ENCODE measurements around the gene HDAC7. TPM values are rescaled to one million over a fixed set of nuclear protein-coding genes. Genes with fewer than 3 reads are reported as not detected.

HDAC7 gene
- total RNA-seq, 1 experiment from 2014 or later, result 36.2 TPM

GRCh38 chr12:47828976-47829482, 9.3 kb upstream of the HDAC7 start:
- Histone ChIP-seq H3K4me2 (ENCODE audit: low read depth, low read length, poor library complexity, severe bottlenecking) (no peak overlapping the region), H3K9me3 (ENCODE audit: low read length) (no peaks in the 10 kb centered on the region), H4K20me1 (ENCODE audit: insufficient read depth, low read depth, low read length) (no peaks in the 10 kb centered on the region), H3K9me2 (replicated peaks; ENCODE audit: insufficient read depth, low read length) (no peaks in the 10 kb centered on the region), H3K27me3 (ENCODE audit: low read length) (no peaks in the 10 kb centered on the region), H3K79me2 (ENCODE audit: low read length) (no peaks in the 10 kb centered on the region), H3K4me1 (ENCODE audit: low read length) (peaks cover 42% of the 10 kb centered on the region), H3K36me3 (ENCODE audit: insufficient read depth, low read length) (no peaks in the 10 kb centered on the region), H3K27ac (ENCODE audit: low read length) (no peak overlapping the region), H2AFZ (ENCODE audit: low read length) (no peak overlapping the region), H3K4me3 (ENCODE audit: low read length) (no peak overlapping the region), H3K9ac (ENCODE audit: low read length) (no peak overlapping the region)
- DNase-seq, result no peak

GRCh38 chr12:47828008-47828975, 8.6 kb upstream of the HDAC7 start:
- DNase-seq, result no peak
- no peak overlapping the region; the same call in 1 of the 2 replicates for H2AFZ ChIP-seq (ENCODE audit: low read length)

GRCh38 chr12:47825173-47825639, 5.5 kb upstream of the HDAC7 start:
- Histone ChIP-seq H4K20me1 (ENCODE audit: insufficient read depth, low read depth, low read length) (no peaks in the 10 kb centered on the region), H3K79me2 (ENCODE audit: low read length) (peaks cover 4% of the 10 kb centered on the region), H2AFZ (ENCODE audit: low read length) (no peak overlapping the region), H3K9me2 (replicated peaks; ENCODE audit: insufficient read depth, low read length) (no peaks in the 10 kb centered on the region), H3K4me1 (ENCODE audit: low read length) (peaks cover 22% of the 10 kb centered on the region), H3K27me3 (ENCODE audit: low read length) (no peaks in the 10 kb centered on the region), H3K4me2 (ENCODE audit: low read depth, low read length, poor library complexity, severe bottlenecking) (no peak overlapping the region), H3K27ac (ENCODE audit: low read length) (no peak overlapping the region), H3K9ac (ENCODE audit: low read length) (no peak overlapping the region), H3K4me3 (ENCODE audit: low read length) (no peak overlapping the region), H3K36me3 (ENCODE audit: insufficient read depth, low read length) (no peaks in the 10 kb centered on the region), H3K9me3 (ENCODE audit: low read length) (no peaks in the 10 kb centered on the region)
- no peak for DNase-seq

More at GRCh38 chr12:47828008-47828975, 8.6 kb upstream of the HDAC7 start:
- H3K9ac ChIP-seq (ENCODE audit: low read length), result no peak overlapping the region
- H3K9me2 ChIP-seq (replicated peaks; ENCODE audit: insufficient read depth, low read length), result no peaks in the 10 kb centered on the region
- no peaks in the 10 kb centered on the region for H3K36me3 ChIP-seq (ENCODE audit: insufficient read depth, low read length)
- H3K9me3 ChIP-seq (ENCODE audit: low read length), result no peaks in the 10 kb centered on the region
- peak overlapping the region; percentile 2 for H3K4me2 ChIP-seq (ENCODE audit: low read depth, low read length, poor library complexity, severe bottlenecking)
- no peaks in the 10 kb centered on the region for H3K79me2 ChIP-seq (ENCODE audit: low read length)
- H3K27ac ChIP-seq (ENCODE audit: low read length), result no peak overlapping the region
- H4K20me1 ChIP-seq (ENCODE audit: insufficient read depth, low read depth, low read length), result no peaks in the 10 kb centered on the region
- no peak overlapping the region for H3K4me3 ChIP-seq (ENCODE audit: low read length)
- H3K4me1 ChIP-seq (ENCODE audit: low read length), result peaks cover 35% of the 10 kb centered on the region
- no peaks in the 10 kb centered on the region for H3K27me3 ChIP-seq (ENCODE audit: low read length)

- no peak overlapping the region for H3K9ac ChIP-seq (ENCODE audit: low read length)
- no peak overlapping the region for H3K27ac ChIP-seq (ENCODE audit: low read length)
- no peak overlapping the region for H2AFZ ChIP-seq (ENCODE audit: low read length)
- no peak overlapping the region for H3K4me3 ChIP-seq (ENCODE audit: low read length)
- H3K9me3 ChIP-seq (ENCODE audit: low read length), result no peaks in the 10 kb centered on the region
- H3K4me1 ChIP-seq (ENCODE audit: low read length), result peaks cover 24% of the 10 kb centered on the region
- H3K4me2 ChIP-seq (ENCODE audit: low read depth, low read length, poor library complexity, severe bottlenecking), result no peak overlapping the region
- no peaks in the 10 kb centered on the region for H4K20me1 ChIP-seq (ENCODE audit: insufficient read depth, low read depth, low read length)
- H3K36me3 ChIP-seq (ENCODE audit: insufficient read depth, low read length), result no peaks in the 10 kb centered on the region
- DNase-seq, result no peak
- H3K27me3 ChIP-seq (ENCODE audit: low read length), result no peaks in the 10 kb centered on the region
- peaks cover 6% of the 10 kb centered on the region for H3K79me2 ChIP-seq (ENCODE audit: low read length)
- no peaks in the 10 kb centered on the region for H3K9me2 ChIP-seq (replicated peaks; ENCODE audit: insufficient read depth, low read length)
Measured at GRCh38 chr12:47824635-47825034, 4.9 kb upstream of the HDAC7 start.

- Histone ChIP-seq H3K4me1 (ENCODE audit: low read length) (peaks cover 22% of the 10 kb centered on the region), H3K9me3 (ENCODE audit: low read length) (no peaks in the 10 kb centered on the region), H2AFZ (ENCODE audit: low read length) (no peak overlapping the region), H3K36me3 (ENCODE audit: insufficient read depth, low read length) (no peaks in the 10 kb centered on the region), H3K27me3 (ENCODE audit: low read length) (no peaks in the 10 kb centered on the region), H3K9ac (ENCODE audit: low read length) (no peak overlapping the region), H3K9me2 (replicated peaks; ENCODE audit: insufficient read depth, low read length) (no peaks in the 10 kb centered on the region), H3K27ac (ENCODE audit: low read length) (no peak overlapping the region), H3K4me3 (ENCODE audit: low read length) (no peak overlapping the region), H3K79me2 (ENCODE audit: low read length) (peaks cover 7% of the 10 kb centered on the region), H3K4me2 (ENCODE audit: low read depth, low read length, poor library complexity, severe bottlenecking) (no peak overlapping the region), H4K20me1 (ENCODE audit: insufficient read depth, low read depth, low read length) (no peaks in the 10 kb centered on the region)
- no peak for DNase-seq
Measured at GRCh38 chr12:47824198-47824597, 4.5 kb upstream of the HDAC7 start.

- Histone ChIP-seq H3K27me3 (ENCODE audit: low read length) (no peaks in the 10 kb centered on the region), H3K36me3 (ENCODE audit: insufficient read depth, low read length) (no peaks in the 10 kb centered on the region), H3K9me2 (replicated peaks; ENCODE audit: insufficient read depth, low read length) (no peaks in the 10 kb centered on the region), H3K4me1 (ENCODE audit: low read length) (peaks cover 18% of the 10 kb centered on the region), H3K4me2 (ENCODE audit: low read depth, low read length, poor library complexity, severe bottlenecking) (no peak overlapping the region), H3K79me2 (ENCODE audit: low read length) (peaks cover 14% of the 10 kb centered on the region), H3K9ac (ENCODE audit: low read length) (no peak overlapping the region), H2AFZ (ENCODE audit: low read length) (no peak overlapping the region), H3K9me3 (ENCODE audit: low read length) (no peaks in the 10 kb centered on the region), H3K4me3 (ENCODE audit: low read length) (no peak overlapping the region), H4K20me1 (ENCODE audit: insufficient read depth, low read depth, low read length) (no peaks in the 10 kb centered on the region), H3K27ac (ENCODE audit: low read length) (no peak overlapping the region)
- DNase-seq, result no peak
Measured at GRCh38 chr12:47823422-47824086, 3.9 kb upstream of the HDAC7 start.

- Histone ChIP-seq H2AFZ (ENCODE audit: low read length) (no peak overlapping the region), H3K27me3 (ENCODE audit: low read length) (no peaks in the 10 kb centered on the region), H3K9me2 (replicated peaks; ENCODE audit: insufficient read depth, low read length) (no peaks in the 10 kb centered on the region), H3K9me3 (ENCODE audit: low read length) (no peaks in the 10 kb centered on the region), H3K79me2 (ENCODE audit: low read length) (peaks cover 21% of the 10 kb centered on the region), H3K27ac (ENCODE audit: low read length) (no peak overlapping the region), H3K4me2 (ENCODE audit: low read depth, low read length, poor library complexity, severe bottlenecking) (no peak overlapping the region), H3K36me3 (ENCODE audit: insufficient read depth, low read length) (no peaks in the 10 kb centered on the region), H3K4me1 (ENCODE audit: low read length) (peaks cover 18% of the 10 kb centered on the region), H3K4me3 (ENCODE audit: low read length) (no peak overlapping the region), H4K20me1 (ENCODE audit: insufficient read depth, low read depth, low read length) (no peaks in the 10 kb centered on the region), H3K9ac (ENCODE audit: low read length) (no peak overlapping the region)
- no peak for DNase-seq
Measured at GRCh38 chr12:47822863-47823262, 3.2 kb upstream of the HDAC7 start.

- H2AFZ ChIP-seq (ENCODE audit: low read length), result no peak overlapping the region
- peaks cover 22% of the 10 kb centered on the region for H3K4me1 ChIP-seq (ENCODE audit: low read length)
- H3K4me2 ChIP-seq (ENCODE audit: low read depth, low read length, poor library complexity, severe bottlenecking), result no peak overlapping the region
- H3K27ac ChIP-seq (ENCODE audit: low read length), result no peak overlapping the region
- no peaks in the 10 kb centered on the region for H3K27me3 ChIP-seq (ENCODE audit: low read length)
- no peak overlapping the region for H3K9ac ChIP-seq (ENCODE audit: low read length)
- DNase-seq, result no peak
- no peaks in the 10 kb centered on the region for H3K9me2 ChIP-seq (replicated peaks; ENCODE audit: insufficient read depth, low read length)
- H3K4me3 ChIP-seq (ENCODE audit: low read length), result no peak overlapping the region
- H3K36me3 ChIP-seq (ENCODE audit: insufficient read depth, low read length), result no peaks in the 10 kb centered on the region
- H3K79me2 ChIP-seq (ENCODE audit: low read length), result peaks cover 25% of the 10 kb centered on the region
- no peaks in the 10 kb centered on the region for H3K9me3 ChIP-seq (ENCODE audit: low read length)
- H4K20me1 ChIP-seq (ENCODE audit: insufficient read depth, low read depth, low read length), result no peaks in the 10 kb centered on the region
Measured at GRCh38 chr12:47822401-47822800, 2.7 kb upstream of the HDAC7 start.

Measured in Karpas-422 (cell line).